Fibroblast of lung (primary cell): ENCODE measurements around the gene TRIP13. TPM values are rescaled to one million over a fixed set of nuclear protein-coding genes. Genes with fewer than 3 reads are reported as not detected.

Experiments
- DNase-seq, 2 donors: peaks; one replicate each; pipeline versions ENCODE4 v3.0.0 to v3.0.0-alpha.2; 2010; ENCODE audit warnings: low read depth in 2 of 2
- H2AFZ ChIP-seq: 2 replicates; pipeline ENCODE4 v1.5.1; 2012; ENCODE audit warnings: low read length, control low read depth, inconsistent platforms
- H3K27ac ChIP-seq: 2 replicates; pipeline ENCODE4 v1.5.1; 2011; ENCODE audit warnings: low read length, control low read depth; ENCODE audit not compliant: insufficient read depth
- H3K27me3 ChIP-seq: 2 replicates; pipeline ENCODE4 v1.5.1; 2011; ENCODE audit warnings: mild to moderate bottlenecking, low read length; ENCODE audit not compliant: control insufficient read depth, insufficient read depth
- H3K36me3 ChIP-seq: 2 replicates; pipeline ENCODE4 v1.5.1; 2011; ENCODE audit warnings: low read length; ENCODE audit not compliant: control insufficient read depth, insufficient read depth
- H3K4me1 ChIP-seq: 2 replicates; pipeline ENCODE4 v1.5.1; 2011; ENCODE audit warnings: low read length; ENCODE audit not compliant: control insufficient read depth, insufficient read depth; ENCODE audit errors: extremely low read depth
- H3K4me2 ChIP-seq: 2 replicates; pipeline ENCODE4 v1.5.1; 2011; ENCODE audit warnings: low read length, control low read depth; ENCODE audit not compliant: insufficient read depth; ENCODE audit errors: extremely low read depth
- H3K4me3 ChIP-seq, 4 experiments: fragments of 200-600 bp in 1 of 4; sonication (generic) in 1 of 4; replicated peaks in 1 of 4; 2 replicates each; pipeline ENCODE4 v1.5.1; 2011 to 2016; ENCODE audit warnings: low read length in 4 of 4, low read depth in 3 of 4, mild to moderate bottlenecking in 3 of 4, control low read depth in 2 of 4, inconsistent platforms in 1 of 4, mixed read lengths in 1 of 4; ENCODE audit not compliant: insufficient read depth in 1 of 4; ENCODE audit errors: control extremely low read depth in 1 of 4
- H3K79me2 ChIP-seq: 2 replicates; pipeline ENCODE4 v1.5.1; 2012; ENCODE audit warnings: mild to moderate bottlenecking, low read length, inconsistent platforms; ENCODE audit not compliant: control insufficient read depth, insufficient read depth
- H3K9ac ChIP-seq: 2 replicates; pipeline ENCODE4 v1.5.1; 2011; ENCODE audit warnings: mild to moderate bottlenecking, low read length, control low read depth; ENCODE audit not compliant: insufficient read depth
- H3K9me3 ChIP-seq: 2 replicates; pipeline ENCODE4 v1.5.1; 2012; ENCODE audit warnings: low read depth, low read length; ENCODE audit not compliant: control insufficient read depth, insufficient read depth
- H4K20me1 ChIP-seq: 2 replicates; pipeline ENCODE4 v1.5.1; 2011; ENCODE audit warnings: low read length; ENCODE audit not compliant: control insufficient read depth, insufficient read depth; ENCODE audit errors: extremely low read depth
- EZH2 ChIP-seq: IDR thresholded peaks from 2 replicates; pipeline ENCODE4 v1.5.1; 2012; ENCODE audit warnings: low read length, control low read depth, mild to moderate bottlenecking; ENCODE audit errors: missing control alignments
- polyA plus RNA-seq, 2 donors: library from polyadenylated mRNA; depleted of rRNA in 1 of 2; stranded (reverse) in 1 of 2; unstranded in 1 of 2; fragments of >200 nt; gene quantifications; 2 replicates each; pipeline ENCODE4 v1.2.1, GENCODE V29; 2011 to 2012; ENCODE audit warnings: missing spikeins in 1 of 2
- total RNA-seq: library from RNA; depleted of rRNA; stranded (reverse); fragments of >200 nt; gene quantifications from 2 replicates; pipeline ENCODE4 v1.2.1, GENCODE V29; 2014
- TF ChIP-seq, protein P1 (sequence below), 2 donors: IDR thresholded peaks in 1 of 2; conservative IDR thresholded peaks in 1 of 2; 1 replicate in 1 of 2; 2 replicates in 1 of 2; pipeline ENCODE4 v1.5.1; 2011 to 2012; ENCODE audit warnings: low read length in 2 of 2, control low read depth in 1 of 2, inconsistent platforms in 1 of 2, low read depth in 1 of 2, mild to moderate bottlenecking in 1 of 2

TRIP13 gene
- total and polyA plus RNA-seq, 2 donors (not counting 1 experiment from before 2014, with no cell fraction given) = 7.4 to 11.7 TPM

DNA sequence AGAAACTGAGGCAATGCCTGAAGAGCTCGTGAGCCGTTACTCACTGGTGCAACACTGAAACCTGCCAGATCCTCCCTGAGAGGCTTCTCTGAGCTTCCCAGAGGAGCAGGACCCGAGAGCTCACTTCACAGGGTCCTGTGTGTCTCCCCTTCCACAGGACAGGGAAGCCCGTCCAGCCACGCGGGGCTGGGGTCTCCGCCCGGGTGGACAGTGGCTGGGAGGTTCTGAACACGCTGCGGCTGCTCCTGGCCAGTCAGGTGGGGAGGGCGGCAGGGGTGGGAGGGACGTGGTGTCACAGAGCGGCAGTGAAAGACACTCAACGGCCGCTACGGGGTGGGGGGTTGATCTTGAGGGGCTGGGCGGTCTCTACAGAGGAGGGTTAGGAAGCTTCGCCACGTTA, 41.6 kb upstream of the TRIP13 start:
- H3K9me3 ChIP-seq = no peaks in the 10 kb centered on the region
- H3K4me3 ChIP-seq = no peak overlapping the region
- no peaks in the 10 kb centered on the region for H3K79me2 ChIP-seq
- TF ChIP-seq, protein P1, sequence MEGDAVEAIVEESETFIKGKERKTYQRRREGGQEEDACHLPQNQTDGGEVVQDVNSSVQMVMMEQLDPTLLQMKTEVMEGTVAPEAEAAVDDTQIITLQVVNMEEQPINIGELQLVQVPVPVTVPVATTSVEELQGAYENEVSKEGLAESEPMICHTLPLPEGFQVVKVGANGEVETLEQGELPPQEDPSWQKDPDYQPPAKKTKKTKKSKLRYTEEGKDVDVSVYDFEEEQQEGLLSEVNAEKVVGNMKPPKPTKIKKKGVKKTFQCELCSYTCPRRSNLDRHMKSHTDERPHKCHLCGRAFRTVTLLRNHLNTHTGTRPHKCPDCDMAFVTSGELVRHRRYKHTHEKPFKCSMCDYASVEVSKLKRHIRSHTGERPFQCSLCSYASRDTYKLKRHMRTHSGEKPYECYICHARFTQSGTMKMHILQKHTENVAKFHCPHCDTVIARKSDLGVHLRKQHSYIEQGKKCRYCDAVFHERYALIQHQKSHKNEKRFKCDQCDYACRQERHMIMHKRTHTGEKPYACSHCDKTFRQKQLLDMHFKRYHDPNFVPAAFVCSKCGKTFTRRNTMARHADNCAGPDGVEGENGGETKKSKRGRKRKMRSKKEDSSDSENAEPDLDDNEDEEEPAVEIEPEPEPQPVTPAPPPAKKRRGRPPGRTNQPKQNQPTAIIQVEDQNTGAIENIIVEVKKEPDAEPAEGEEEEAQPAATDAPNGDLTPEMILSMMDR (conservative IDR thresholded peaks at IDR 0.05 in 1 of 2, IDR thresholded peaks at IDR 0.05 in 1 of 2; ENCODE audit: low read depth in 1 of 2, low read length in 2 of 2) = no peak
- TF ChIP-seq EZH2 = no peak
- no peak overlapping the region for H3K27ac ChIP-seq
- no peak overlapping the region for H3K4me2 ChIP-seq
- H3K4me1 ChIP-seq = no peaks in the 10 kb centered on the region
- no peak for DNase-seq
- no peak overlapping the region for H3K9ac ChIP-seq
- no peaks in the 10 kb centered on the region for H3K27me3 ChIP-seq
- no peak overlapping the region for H2AFZ ChIP-seq
- H4K20me1 ChIP-seq = no peaks in the 10 kb centered on the region
- H3K36me3 ChIP-seq = no peaks in the 10 kb centered on the region

DNA sequence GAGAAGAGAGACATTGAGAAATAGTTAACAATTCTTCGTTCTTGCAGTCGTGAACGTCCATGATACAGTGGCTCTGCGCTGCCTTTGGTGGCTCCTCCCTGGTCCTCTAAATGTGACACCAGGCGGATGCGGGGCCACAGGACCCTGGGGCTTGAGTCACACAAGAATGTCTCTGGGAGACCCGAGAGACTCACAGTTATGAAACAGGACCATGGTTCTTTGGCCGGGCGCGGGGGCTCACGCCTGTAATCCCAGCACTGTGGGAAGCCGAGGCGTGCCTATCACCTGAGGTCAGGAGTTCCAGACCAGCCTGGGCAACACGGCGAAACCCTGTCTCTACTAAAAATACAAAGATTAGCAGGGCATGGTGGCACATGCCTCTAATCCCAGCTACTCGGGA, 41.1 kb upstream of the TRIP13 start:
- DNase-seq = no peak
- H3K4me3 ChIP-seq = no peak overlapping the region
- TF ChIP-seq, protein P1 (conservative IDR thresholded peaks at IDR 0.05 in 1 of 2, IDR thresholded peaks at IDR 0.05 in 1 of 2; ENCODE audit: low read depth in 1 of 2, low read length in 2 of 2) = no peak
- no peak for TF ChIP-seq EZH2
- no peak overlapping the region for H2AFZ ChIP-seq
- no peaks in the 10 kb centered on the region for H3K79me2 ChIP-seq
- H3K9ac ChIP-seq = no peak overlapping the region
- no peaks in the 10 kb centered on the region for H3K27me3 ChIP-seq
- no peaks in the 10 kb centered on the region for H4K20me1 ChIP-seq
- H3K36me3 ChIP-seq = no peaks in the 10 kb centered on the region
- H3K4me2 ChIP-seq = no peak overlapping the region
- no peaks in the 10 kb centered on the region for H3K4me1 ChIP-seq
- no peaks in the 10 kb centered on the region for H3K9me3 ChIP-seq
- no peak overlapping the region for H3K27ac ChIP-seq

- H3K9ac ChIP-seq = no peak overlapping the region
- no peak overlapping the region for H2AFZ ChIP-seq
- no peaks in the 10 kb centered on the region for H3K79me2 ChIP-seq
- no peaks in the 10 kb centered on the region for H3K27me3 ChIP-seq
- DNase-seq = no peak
- H3K4me1 ChIP-seq = no peaks in the 10 kb centered on the region
- no peaks in the 10 kb centered on the region for H4K20me1 ChIP-seq
- no peak overlapping the region for H3K4me2 ChIP-seq
- no peak overlapping the region for H3K27ac ChIP-seq
- TF ChIP-seq EZH2 = no peak
- TF ChIP-seq, protein P1 (conservative IDR thresholded peaks at IDR 0.05 in 1 of 2, IDR thresholded peaks at IDR 0.05 in 1 of 2; ENCODE audit: low read depth in 1 of 2, low read length in 2 of 2) = no peak
- H3K9me3 ChIP-seq = no peaks in the 10 kb centered on the region
- no peaks in the 10 kb centered on the region for H3K36me3 ChIP-seq
- no peak overlapping the region for H3K4me3 ChIP-seq
These were observed 40.7 kb upstream of the TRIP13 start for GRCh38 chr5:852018-852417.
